K562 (cell line): ENCODE measurements around the gene SVIL. TPM values are rescaled to one million over a fixed set of nuclear protein-coding genes. Genes with fewer than 3 reads are reported as not detected.

Experiments used
- ATAC-seq: fragments of 200-7000 bp; cut with Tn5 transposase; 3 replicates; pipeline ENCODE4 v1.9.1; 2020; ENCODE audit warnings: moderate library complexity
- BruUV-seq: library from RNA; stranded (reverse); fragments of 400-500 nt; replicated peaks from 2 replicates; lab custom pipeline; 2021; lab: Mats Ljungman, UMichigan
- CTCF ChIA-PET: fragments of 300-600 bp; formaldehyde crosslinking; extraction: SDS; loops from one replicate; lab custom pipeline; 2021; ENCODE audit warnings: low intra/inter-chr PET ratio; lab: Yijun Ruan, JAX
- POLR2A ChIA-PET: fragments of 300-600, 350-650 bp; sonication (Branson Sonifier 250); formaldehyde crosslinking; extraction: SDS; loops from one replicate; lab custom pipeline; 2021; ENCODE audit warnings: antibody characterized with exemption, inconsistent platforms; lab: Yijun Ruan, JAX
- DNase-seq, 4 experiments: peaks; one replicate each; pipeline versions ENCODE4 v3.0.0 to v3.0.0-alpha.2; 2011 to 2018; ENCODE audit warnings: low spot score in 3 of 4, mixed read lengths in 3 of 4; ENCODE audit errors: extremely low read depth in 1 of 4
- FAIRE-seq: peaks from 2 replicates; lab custom pipeline; 2011; peaks lifted over from hg19 to GRCh38; lab: Jason Lieb, UNC
- H2AFZ ChIP-seq: 2 replicates; pipeline ENCODE4 v1.6.0; 2011; ENCODE audit warnings: low read depth, low read length, control low read depth, inconsistent platforms
- H3K27ac ChIP-seq: fragments of 200-600 bp; 3 replicates; pipeline ENCODE4 v1.8.0; 2011; ENCODE audit warnings: low read depth, mild to moderate bottlenecking, control low read depth, inconsistent platforms, low read length, moderate library complexity, mixed read lengths; ENCODE audit errors: extremely low read depth
- H3K27me3 ChIP-seq, 2 experiments: fragments of 300-600 bp in 1 of 2; 2 replicates in 1 of 2; 3 replicates in 1 of 2; pipeline versions ENCODE4 v1.6.0 to v1.8.0; 2011; ENCODE audit warnings: inconsistent platforms in 2 of 2, low read length in 2 of 2, mild to moderate bottlenecking in 1 of 2, mixed read lengths in 1 of 2, moderate library complexity in 1 of 2; ENCODE audit not compliant: control insufficient read depth in 2 of 2, insufficient read depth in 2 of 2
- H3K36me3 ChIP-seq: fragments of 300-600 bp; 3 replicates; pipeline ENCODE4 v1.8.0; 2011; ENCODE audit warnings: mild to moderate bottlenecking, low read length, inconsistent platforms; ENCODE audit not compliant: control insufficient read depth, insufficient read depth
- H3K4me1 ChIP-seq, 2 experiments: fragments of 200-600 bp in 1 of 2; replicated peaks in 1 of 2; 2 replicates in 1 of 2; 3 replicates in 1 of 2; pipeline versions ENCODE4 v1.5.1 to v1.8.0; 2011; ENCODE audit warnings: inconsistent platforms in 2 of 2, low read length in 2 of 2, mild to moderate bottlenecking in 1 of 2, mixed read lengths in 1 of 2, moderate library complexity in 1 of 2; ENCODE audit not compliant: control insufficient read depth in 2 of 2, insufficient read depth in 2 of 2
- H3K4me2 ChIP-seq: 2 replicates; pipeline ENCODE4 v1.6.1; 2011; ENCODE audit warnings: low read length, control low read depth, inconsistent platforms, mixed read lengths; ENCODE audit not compliant: insufficient read depth
- H3K4me3 ChIP-seq: fragments of 200-600 bp; sonication (generic), shearing (Covaris generic); 2 replicates; pipeline ENCODE4 v1.5.1; 2016; ENCODE audit warnings: control low read depth, inconsistent platforms
- H3K79me2 ChIP-seq: fragments of 200-600 bp; 3 replicates; pipeline ENCODE4 v1.8.0; 2011; ENCODE audit warnings: low read length, inconsistent platforms; ENCODE audit not compliant: control insufficient read depth, insufficient read depth
- H3K9ac ChIP-seq, 2 experiments: 2 replicates each; pipeline versions ENCODE4 v1.6.0 to v1.6.1; 2011; ENCODE audit warnings: low read depth in 2 of 2, low read length in 2 of 2, control low read depth in 1 of 2, inconsistent platforms in 1 of 2, mild to moderate bottlenecking in 1 of 2, mixed read lengths in 1 of 2; ENCODE audit not compliant: insufficient read depth in 1 of 2
- H3K9me1 ChIP-seq: one replicate; pipeline ENCODE4 v1.6.0; 2011; ENCODE audit warnings: inconsistent platforms, mild to moderate bottlenecking, low read length, moderate library complexity; ENCODE audit not compliant: control insufficient read depth, insufficient read depth
- H3K9me3 ChIP-seq: replicated peaks from 2 replicates; pipeline ENCODE4 v1.5.1; 2011; ENCODE audit warnings: low read depth, low read length, inconsistent platforms; ENCODE audit not compliant: control insufficient read depth, insufficient read depth
- H4K20me1 ChIP-seq: replicated peaks from 2 replicates; pipeline ENCODE4 v1.6.1; 2011; ENCODE audit warnings: low read length, inconsistent platforms, mixed read lengths; ENCODE audit not compliant: control insufficient read depth, insufficient read depth
- CCNT2 ChIP-seq: IDR thresholded peaks from 2 replicates; pipeline ENCODE4 v1.6.1; 2011; ENCODE audit warnings: borderline replicate concordance, low read depth, mild to moderate bottlenecking, moderate library complexity, mixed read lengths, low read length; ENCODE audit not compliant: insufficient read length; ENCODE audit errors: extremely low read depth
- EP300 ChIP-seq: IDR thresholded peaks from 2 replicates; pipeline ENCODE4 v1.6.1; 2012; ENCODE audit warnings: low read length, improper control_type of control experiment
- FOS ChIP-seq: IDR thresholded peaks from 3 replicates; pipeline ENCODE4 v1.6.1; 2011; ENCODE audit not compliant: insufficient read length; ENCODE audit errors: extremely low read depth
- HNRNPH1 ChIP-seq: fragments of 200-400 bp; formaldehyde crosslinking; optimal IDR thresholded peaks from 2 replicates; pipeline ENCODE3; 2017; ENCODE audit warnings: low read depth, mild to moderate bottlenecking, low read length, moderate library complexity
- KAT8 ChIP-seq: fragments of 450-650 bp; IDR thresholded peaks from 2 replicates; pipeline ENCODE4 v1.6.1; 2016; ENCODE audit warnings: low read depth, mild to moderate bottlenecking
- NFE2 ChIP-seq: IDR thresholded peaks from 2 replicates; pipeline ENCODE4 v1.6.1; 2014; ENCODE audit warnings: antibody characterized with exemption, low read depth
- SIN3A ChIP-seq, 2 experiments: fragments of 150-350 bp in 1 of 2; IDR thresholded peaks; 2 replicates each; pipeline ENCODE4 v1.6.1; 2011 to 2016; ENCODE audit warnings: borderline replicate concordance in 2 of 2, low read depth in 2 of 2, low read length in 2 of 2, mild to moderate bottlenecking in 2 of 2, moderate library complexity in 2 of 2; ENCODE audit not compliant: control insufficient read depth in 1 of 2
- SP1 ChIP-seq: sonication (generic); formaldehyde crosslinking; IDR thresholded peaks from 2 replicates; pipeline ENCODE4 v1.8.1; 2022; ENCODE audit warnings: mild to moderate bottlenecking, missing genetic modification reagents
- ZKSCAN1 ChIP-seq: fragments of 150-350 bp; IDR thresholded peaks from 2 replicates; pipeline ENCODE4 v1.6.1; 2016; ENCODE audit warnings: low read depth, low read length
- ZNF384 ChIP-seq: IDR thresholded peaks from 2 replicates; pipeline ENCODE4 v1.6.1; 2012; ENCODE audit warnings: low read depth, low read length, improper control_type of control experiment
- ZNF586 ChIP-seq: fragments of 450-650 bp; formaldehyde crosslinking; conservative IDR thresholded peaks from 2 replicates; pipeline ENCODE4 v1.4.0; 2020; ENCODE audit warnings: mild to moderate bottlenecking, moderate library complexity
- WGBS: fragments of 100-300 bp; shearing (Covaris generic); methylation state at CpG from one replicate; pipeline ENCODE4 v1.1.6; 2016; ENCODE audit warnings: low coverage, mixed read lengths; ENCODE audit not compliant: insufficient coverage; ENCODE audit errors: missing lambda C conversion rate; 5-methylcytosine and 5-hydroxymethylcytosine counted together
- in situ Hi-C: fragments of 300-500 bp; cut with MboI; formaldehyde crosslinking; loops from 4 replicates; pipeline ENCODE4 v1.15.0; 2018; ENCODE audit warnings: inconsistent platforms, mixed read lengths
- intact Hi-C: fragments of 100-400 bp; cut with micrococcal nuclease; formaldehyde crosslinking; loops from 2 replicates; pipeline ENCODE4 v1.14.2; 2022
- polyA plus RNA-seq, 8 experiments: library from polyadenylated mRNA; depleted of rRNA in 4 of 8; stranded (reverse) in 5 of 8; unstranded in 3 of 8; fragments of >200 nt; fragmentation: Nextera tagmentation in 2 of 8; fragmentation: Illumina TruSeq in 1 of 8; extraction: Ambion mirVana in 2 of 8; extraction: Trizol in 1 of 8; gene quantifications; 2 replicates each; pipeline versions ENCODE4 v1.2.1 to v1.2.3, GENCODE V29; 2011 to 2014; ENCODE audit warnings: inconsistent platforms in 1 of 8, missing spikeins in 1 of 8
- total RNA-seq, 7 experiments: library from RNA; depleted of rRNA in 6 of 7; stranded (reverse); fragments of >200 nt in 6 of 7; fragmentation: Illumina TruSeq in 2 of 7; extraction: Trizol in 2 of 7; gene quantifications; 2 replicates each; pipeline versions ENCODE4 v1.2.1 to v1.2.3, GENCODE V29; 2011 to 2021; ENCODE audit warnings: low replicate concordance in 1 of 7
- TF ChIP-seq, protein P1 (sequence below): IDR thresholded peaks from 2 replicates; pipeline ENCODE4 v1.6.1; 2011; ENCODE audit not compliant: insufficient read length; ENCODE audit errors: extremely low read depth

SVIL gene
- total and polyA plus RNA-seq, 9 of the 15 experiments (the other 6 are each of a cell fraction or from before 2014, with no cell fraction given): under 0.01 to 0.18 (median 0.05) TPM; not detected in 3

GRCh38 chr10:29576681-29577080, 58.1 kb downstream of the SVIL start:
- in situ Hi-C loops (no loop called here), intact Hi-C loops (no loop called here)
- H4K20me1 ChIP-seq: no peaks in the 10 kb centered on the region
- H3K9me3 ChIP-seq: no peaks in the 10 kb centered on the region
- no peaks in the 10 kb centered on the region for H3K36me3 ChIP-seq
- H3K9ac ChIP-seq: no peak overlapping the region
- CTCF ChIA-PET: no interaction called here
- POLR2A ChIA-PET: interaction anchor here (0.6 to 0.7 kb wide), 2 partner anchors 309 to 802 kb away, joined by 3 read pairs; no protein-coding TSS in a partner anchor
- no peak overlapping the region for H2AFZ ChIP-seq
- ATAC-seq (no peak), FAIRE-seq (no peak), DNase-seq (no peak)
- H3K27me3 ChIP-seq: peaks cover 0 to 7% of the 10 kb centered on the region in 2 experiments; a peak in 4 of 5 replicates
- no peaks in the 10 kb centered on the region for H3K4me1 ChIP-seq
- TF ChIP-seq ZNF586 (no peak), CCNT2 (no peak), EP300 (no peak), SP1 (CRISPR knock-in tag) (no peak), KAT8 (no peak), ZNF384 (no peak), HNRNPH1 (no peak), ZKSCAN1 (no peak), FOS (no peak), SIN3A (IDR thresholded peaks at IDR 0.05; ENCODE audit: borderline replicate concordance in 2 of 2, control insufficient read depth in 1 of 2, low read depth in 2 of 2, low read length in 2 of 2) (no peak), NFE2 (no peak)
- TF ChIP-seq, protein P1, sequence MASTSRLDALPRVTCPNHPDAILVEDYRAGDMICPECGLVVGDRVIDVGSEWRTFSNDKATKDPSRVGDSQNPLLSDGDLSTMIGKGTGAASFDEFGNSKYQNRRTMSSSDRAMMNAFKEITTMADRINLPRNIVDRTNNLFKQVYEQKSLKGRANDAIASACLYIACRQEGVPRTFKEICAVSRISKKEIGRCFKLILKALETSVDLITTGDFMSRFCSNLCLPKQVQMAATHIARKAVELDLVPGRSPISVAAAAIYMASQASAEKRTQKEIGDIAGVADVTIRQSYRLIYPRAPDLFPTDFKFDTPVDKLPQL: no peak
- H3K9me1 ChIP-seq: no peaks in the 10 kb centered on the region
- no peaks in the 10 kb centered on the region for H3K79me2 ChIP-seq
- H3K4me3 ChIP-seq: no peak overlapping the region
- no peak overlapping the region for H3K4me2 ChIP-seq
- 5% methylated on average over 8 of the region's 8 CpGs for WGBS
- BruUV-seq: no TSS peak
- no peak overlapping the region for H3K27ac ChIP-seq
